Hematopoietic multipotent progenitor cell treated with erythropoietin and hydrocortisone succinate and interleukin-3 and kit ligand, for 15 days (in vitro differentiated cells): ENCODE measurements around the gene SETD7.
"Not testable (repeated sequence)": the region's sequence is repeated elsewhere in the genome, so short reads cannot be mapped to it uniquely, and the experiment has no call there.

Experiments used
- DNase-seq: peaks from one replicate; pipeline ENCODE4 v3.0.0-alpha.2; 2015; ENCODE audit warnings: low spot score

Gene SETD7

DNA sequence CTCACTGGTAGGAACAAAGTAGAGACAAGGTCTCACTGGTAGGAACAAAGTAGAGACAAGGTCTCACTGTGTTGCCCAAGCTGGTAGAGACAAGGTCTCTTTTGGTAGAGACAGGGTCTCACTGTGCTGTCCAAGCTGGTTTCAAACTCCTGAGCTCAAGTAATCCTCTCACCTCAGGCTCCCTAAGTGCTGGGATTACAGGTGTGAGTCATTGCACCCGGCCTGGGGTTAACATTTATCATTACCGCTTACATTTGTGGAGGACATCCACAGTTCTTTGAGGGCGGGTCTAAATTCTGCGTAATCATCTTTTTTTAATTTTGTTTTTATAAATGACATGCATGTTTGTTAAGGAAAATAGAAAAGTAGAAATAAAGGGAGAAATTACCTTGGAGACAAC lies 90.1 kb downstream of the SETD7 start:
- DNase-seq = no peak

DNA sequence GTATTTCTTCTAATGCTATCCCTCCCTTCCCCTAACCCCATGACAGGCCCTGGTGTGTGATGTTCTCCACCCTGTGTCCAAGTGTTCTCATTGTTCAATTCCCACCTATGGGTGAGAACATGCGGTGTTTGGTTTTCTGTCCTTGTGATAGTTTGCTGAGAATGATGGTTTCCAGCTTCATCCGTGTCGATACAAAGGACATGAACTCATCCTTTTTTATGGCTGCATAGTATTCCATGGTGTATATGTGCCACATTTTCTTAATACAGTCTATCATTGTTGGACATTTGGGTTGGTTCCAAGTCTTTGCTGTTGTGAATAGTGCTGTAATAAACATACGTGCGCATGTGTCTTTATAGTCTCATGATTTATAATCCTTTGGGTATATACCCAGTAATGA lies 91.5 kb downstream of the SETD7 start:
- DNase-seq = not testable (repeated sequence)

DNA sequence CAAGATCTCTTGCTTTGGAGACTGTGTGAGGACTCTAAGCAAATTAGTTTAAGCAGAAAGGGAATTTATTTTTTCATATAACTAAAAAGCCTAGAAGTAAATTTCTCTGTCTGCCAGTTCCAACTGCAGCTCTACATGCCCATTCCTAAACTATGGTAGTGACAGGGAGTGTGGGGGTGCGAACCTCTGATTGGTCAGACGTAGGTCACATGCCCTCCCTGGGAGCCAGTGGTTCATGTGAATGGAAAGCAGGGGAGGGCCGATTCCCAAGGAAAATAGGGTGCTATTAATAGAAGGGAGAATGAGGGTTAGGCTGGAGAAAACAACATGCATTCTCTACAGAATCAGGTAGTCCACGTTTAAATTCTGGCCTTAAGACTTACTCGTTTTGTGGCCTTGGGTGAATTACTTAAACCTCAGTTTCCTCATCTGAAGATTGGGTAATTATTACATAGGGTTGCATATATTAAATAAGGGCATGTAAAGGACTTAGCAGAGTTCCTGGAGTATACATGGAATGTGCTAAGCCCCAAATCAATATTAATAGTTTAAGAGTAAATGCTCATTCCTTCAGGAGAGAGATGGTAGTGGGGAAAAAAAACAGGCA lies 94.9 kb downstream of the SETD7 start:
- no peak for DNase-seq

GRCh38 chr4:139460565-139460964 lies 95.5 kb downstream of the SETD7 start:
- no peak for DNase-seq

GRCh38 chr4:139458999-139459398 lies 97.0 kb downstream of the SETD7 start:
- no peak for DNase-seq

GRCh38 chr4:139458543-139458942 lies 97.5 kb downstream of the SETD7 start:
- DNase-seq = no peak

GRCh38 chr4:139457318-139457717 lies 98.7 kb downstream of the SETD7 start:
- DNase-seq = no peak

- no peak for DNase-seq
Measured at GRCh38 chr4:139455126-139455538, 100.9 kb downstream of the SETD7 start.

- no peak for DNase-seq
Measured at GRCh38 chr4:139454111-139455045, 101.6 kb downstream of the SETD7 start, which contains the start of gene RAB33B. TSS of gene RAB33B (plus strand) at chr4:139454121. CDS start at chr4:139454196, 75 bp downstream.

DNA sequence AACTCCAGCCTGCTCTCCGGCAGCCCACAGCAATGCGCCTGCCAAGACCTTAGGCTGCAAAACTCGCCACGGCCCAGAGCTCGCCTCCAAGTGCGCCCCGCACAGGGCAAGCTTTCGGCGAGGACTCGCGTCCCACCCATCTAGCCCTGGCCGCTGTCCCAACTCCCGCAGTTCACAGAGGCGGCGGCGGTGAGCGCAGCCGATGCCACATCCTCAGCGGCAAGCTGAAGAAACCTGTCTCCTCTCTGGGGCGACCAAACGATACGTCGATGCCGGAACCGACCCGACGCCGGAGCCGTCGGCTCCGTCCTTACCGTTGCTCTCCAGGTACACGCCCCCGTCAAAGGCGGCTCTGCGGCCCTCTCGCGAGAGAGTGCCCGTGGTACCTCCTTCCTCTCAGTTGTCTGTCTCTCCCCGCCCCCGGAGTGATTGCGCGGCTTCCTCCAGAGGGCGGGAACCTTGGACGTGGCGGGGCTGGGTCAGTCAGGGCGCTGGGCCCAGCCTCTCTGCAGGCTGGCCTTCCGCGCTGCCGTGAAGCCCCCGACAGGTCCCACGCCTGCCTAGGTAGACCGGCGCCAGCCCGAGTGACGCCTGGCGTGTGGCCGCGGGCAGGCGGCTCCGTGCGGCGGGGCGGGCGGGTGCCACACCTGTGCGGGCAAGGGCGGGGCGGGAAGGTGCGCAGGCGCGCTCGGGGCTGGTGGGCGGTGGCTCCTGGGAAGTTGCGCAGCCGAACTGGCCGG lies 102.5 kb downstream of the SETD7 start:
- DNase-seq = peak; percentile 85

DNA sequence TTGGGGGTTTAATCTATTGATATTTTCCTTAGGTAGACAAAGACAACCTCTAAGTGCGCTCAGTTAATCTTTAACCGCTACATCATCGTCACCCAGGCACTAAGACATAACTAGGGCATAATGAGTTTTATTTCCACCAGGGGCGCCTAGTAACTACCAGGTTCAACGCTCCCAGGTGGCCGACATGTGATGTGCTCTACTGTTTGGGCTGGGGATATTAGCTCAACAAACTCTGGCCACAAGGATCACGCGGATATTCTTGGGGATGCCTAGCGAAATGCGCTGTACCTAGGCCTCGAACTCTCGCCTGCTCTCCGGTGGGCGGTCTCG lies 103.0 kb downstream of the SETD7 start:
- DNase-seq = peak; percentile 55

DNA sequence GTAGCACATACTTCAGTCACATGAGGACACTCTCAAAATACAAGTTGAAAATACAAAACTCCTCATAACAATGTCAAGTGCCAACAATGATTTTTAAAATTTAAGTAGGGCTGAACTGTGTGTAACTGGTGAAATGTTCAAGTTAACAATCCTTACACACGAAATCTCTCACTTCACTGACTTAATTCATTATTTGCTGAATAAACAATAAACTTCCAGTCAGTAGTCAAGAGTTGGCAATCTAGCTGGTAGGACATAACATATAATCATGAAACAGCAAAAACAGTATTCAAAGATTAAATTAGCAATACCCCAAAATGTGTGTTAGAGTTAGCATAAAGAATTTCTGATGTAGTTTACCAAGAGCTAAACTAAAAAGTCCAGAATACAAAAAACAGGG lies 104.0 kb downstream of the SETD7 start:
- DNase-seq = no peak

GRCh38 chr4:139450586-139450985 lies 105.4 kb downstream of the SETD7 start:
- no peak for DNase-seq

DNA sequence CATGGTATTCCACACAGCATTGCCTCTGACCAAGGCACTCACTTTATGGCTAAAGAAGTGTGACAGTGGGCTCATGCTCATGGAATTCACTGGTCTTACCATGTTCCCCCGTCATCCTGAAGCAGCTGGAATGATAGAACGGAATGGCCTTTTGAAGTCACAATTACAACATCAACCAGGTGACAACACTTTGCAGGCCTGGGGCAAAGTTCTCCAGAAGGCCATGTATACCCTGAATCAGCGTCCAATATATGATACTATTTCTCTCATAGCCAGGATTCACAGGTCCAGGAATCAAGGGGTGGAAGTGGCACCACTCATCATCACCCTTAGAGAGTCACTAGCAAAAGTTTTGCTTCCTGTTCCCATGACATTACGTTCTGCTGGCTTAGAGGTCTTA lies 108.9 kb downstream of the SETD7 start:
- DNase-seq = not testable (repeated sequence)
